Stimulated activated naive CD4-positive, alpha-beta T cell (primary cell): ENCODE results near the gene AGPS.
A peak's percentile ranks its signal among the peaks of the same experiment; 100 is the strongest.
"Not testable (repeated sequence)": the region's sequence is repeated elsewhere in the genome, so short reads cannot be mapped to it uniquely, and the experiment has no call there.

Experiments used
- DNase-seq, 6 experiments: peaks; one replicate each; lab custom pipeline; 2025; lab: John Stamatoyannopoulos, UW

AGPS gene

GRCh38 chr2:177385151-177385550 lies 7.4 kb upstream of the AGPS start:
- DNase-seq, result no peak

- no peak for DNase-seq
Observed at GRCh38 chr2:177391822-177392372, 676 bp upstream of the AGPS start.

DNA sequence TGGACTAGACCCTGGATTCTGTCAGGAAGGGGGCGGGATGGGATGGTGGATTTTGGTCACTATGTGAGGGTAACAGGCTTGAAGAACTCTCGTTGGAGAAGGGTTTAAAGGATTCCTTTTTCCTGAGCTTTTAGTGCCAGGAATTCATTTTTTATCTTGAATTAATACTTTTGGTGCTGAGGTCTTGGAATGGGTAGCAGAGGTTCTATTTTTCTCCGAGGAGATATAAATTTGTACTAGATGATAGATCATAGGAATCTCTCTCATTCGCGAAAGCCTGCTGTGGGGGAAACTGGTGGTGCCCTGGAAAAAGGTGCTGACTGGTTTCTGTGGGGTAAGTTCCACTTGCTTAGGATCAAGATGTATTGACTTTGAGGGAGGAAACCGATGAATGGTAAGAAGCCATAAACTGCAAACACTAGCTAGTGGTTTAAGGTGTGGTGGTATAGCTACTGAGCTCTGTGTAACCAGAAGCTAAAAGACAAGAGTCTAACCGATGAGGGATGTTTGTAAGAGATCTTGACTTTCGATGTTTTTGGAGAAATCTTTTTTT lies 706 bp downstream of the AGPS start:
- DNase-seq, result peak in 3 of 6 experiments; percentile 0 to 35 (median 31)

DNA sequence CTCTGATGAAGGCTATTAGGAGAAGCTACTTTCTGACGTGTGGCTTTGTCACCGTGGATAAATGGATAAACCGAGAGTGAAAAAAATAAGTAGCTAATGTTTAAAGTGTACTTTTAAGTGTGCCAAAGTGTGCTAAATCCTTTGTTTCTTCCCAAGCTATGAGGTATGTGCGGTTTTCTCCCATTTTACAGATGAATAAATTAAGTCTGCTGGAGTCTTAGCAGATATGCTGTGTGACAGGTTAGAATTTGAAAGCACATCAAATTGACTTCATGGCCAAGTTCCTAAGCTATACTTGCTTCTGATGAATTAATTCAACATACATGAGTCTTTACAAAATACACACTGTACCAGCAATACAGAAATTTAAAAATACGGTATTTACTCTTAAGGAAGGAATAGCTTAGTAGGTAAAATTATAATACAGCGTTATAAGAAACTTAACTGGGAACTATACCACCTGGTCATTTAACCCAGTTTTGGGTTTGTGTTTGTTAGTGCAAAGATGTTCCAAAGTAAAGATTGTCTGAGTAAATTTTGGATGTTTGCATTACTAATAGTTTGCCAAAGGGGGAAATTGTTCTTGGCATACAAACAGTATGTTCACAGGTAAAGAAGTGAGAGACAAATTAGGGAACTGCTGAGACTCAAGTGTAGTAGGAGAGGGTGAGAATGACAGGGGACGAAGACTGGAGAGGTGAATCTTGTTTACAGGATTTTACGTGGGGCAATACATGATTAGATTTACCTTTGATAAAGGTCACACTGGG lies 1.4 kb downstream of the AGPS start:
- DNase-seq, result no peak

DNA sequence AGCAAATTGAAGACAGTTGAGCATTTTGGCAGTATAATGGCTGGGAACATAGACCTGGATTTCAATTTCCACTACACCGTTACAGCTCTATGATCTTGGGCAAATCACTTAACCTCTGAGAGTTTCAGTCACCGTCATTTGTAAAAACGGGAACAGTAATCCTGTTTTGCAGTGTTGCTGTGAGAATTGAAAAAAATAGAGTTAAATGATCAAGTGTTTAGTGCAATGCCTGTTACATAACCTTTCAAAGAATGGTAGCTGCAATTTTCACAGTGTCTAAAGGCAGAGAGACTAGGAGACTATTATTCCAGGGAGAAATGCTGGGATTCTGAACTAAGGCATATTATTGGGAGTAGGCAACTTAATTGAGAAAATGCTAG lies 2.0 kb downstream of the AGPS start:
- no peak for DNase-seq

DNA sequence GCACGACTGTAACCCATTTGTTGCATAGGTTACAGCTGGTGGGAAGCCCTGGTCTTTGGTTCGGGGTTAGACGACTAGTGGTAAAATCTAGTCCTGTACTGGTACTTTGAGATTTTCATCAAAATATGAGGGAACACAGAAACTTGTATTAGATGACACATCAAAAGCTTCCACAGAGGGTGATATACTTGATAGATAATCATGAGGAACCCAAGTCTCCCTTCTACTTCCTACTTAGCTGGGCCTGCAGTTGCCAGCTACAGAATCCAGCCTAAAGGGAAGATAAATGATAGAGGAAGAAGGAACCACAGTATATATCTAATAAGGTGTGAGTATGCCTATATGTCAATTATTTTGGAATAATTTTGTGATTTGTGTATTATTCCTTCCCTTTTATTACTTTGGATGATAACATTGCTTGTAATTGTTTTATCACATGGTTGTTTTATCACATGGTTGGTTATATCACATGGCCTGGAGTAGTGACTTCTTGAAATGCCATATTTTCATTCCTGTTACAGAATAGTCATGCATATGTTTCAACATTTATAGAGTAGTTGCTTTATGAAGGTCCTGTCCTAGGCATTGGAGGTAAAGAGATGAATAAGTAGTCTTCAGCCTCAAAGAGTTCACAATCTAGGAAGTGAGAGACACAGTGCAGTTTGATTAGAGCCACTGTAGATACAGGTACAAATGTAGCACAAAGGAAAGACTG lies 2.9 kb downstream of the AGPS start:
- DNase-seq, result no peak

- DNase-seq, result no peak
Observed at GRCh38 chr2:177396703-177397460, 4.3 kb downstream of the AGPS start.

DNA sequence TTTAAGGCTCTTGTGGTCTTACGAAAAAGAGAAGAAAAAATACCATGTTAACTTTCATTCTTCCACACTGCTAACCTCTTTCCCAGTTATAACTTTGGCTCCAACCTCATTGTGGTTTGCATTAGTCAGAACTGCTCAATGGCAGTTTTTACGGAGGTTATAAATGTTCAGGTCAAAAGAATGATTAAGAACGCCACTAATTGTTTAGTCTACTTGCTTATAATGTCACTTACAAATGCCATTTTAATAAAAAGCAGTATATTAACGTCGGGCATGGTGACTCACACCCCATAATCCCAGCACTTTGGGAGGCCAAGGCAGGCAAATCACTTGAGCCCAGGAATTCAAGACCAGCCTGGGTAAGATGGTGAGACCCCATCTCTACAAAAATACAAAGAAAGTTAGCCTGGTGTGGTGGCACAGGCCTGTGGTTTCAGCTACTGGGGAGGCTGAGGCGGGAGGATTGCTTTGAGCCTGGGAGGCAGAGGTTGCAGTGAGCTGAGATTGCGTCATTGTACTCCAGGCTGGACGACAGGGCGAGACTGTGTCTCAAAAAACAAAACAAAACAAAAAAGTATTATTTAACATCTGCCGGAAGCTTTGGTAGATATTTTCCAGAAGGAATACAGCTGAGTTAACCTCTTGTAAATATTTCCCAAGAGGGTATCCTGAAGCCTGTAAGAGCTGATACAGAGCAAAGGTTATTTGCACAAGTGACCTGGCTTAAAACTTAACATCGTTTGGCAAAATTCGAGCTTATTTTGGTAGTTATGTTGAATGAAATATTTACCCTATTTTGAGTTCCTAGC lies 5.1 kb downstream of the AGPS start:
- no peak for DNase-seq

GRCh38 chr2:177398290-177398683 lies 5.7 kb downstream of the AGPS start:
- no peak for DNase-seq

- no peak for DNase-seq
Observed at GRCh38 chr2:177398791-177399190, 6.2 kb downstream of the AGPS start.

- DNase-seq, result no peak
Observed at GRCh38 chr2:177399376-177399775, 6.8 kb downstream of the AGPS start.

DNA sequence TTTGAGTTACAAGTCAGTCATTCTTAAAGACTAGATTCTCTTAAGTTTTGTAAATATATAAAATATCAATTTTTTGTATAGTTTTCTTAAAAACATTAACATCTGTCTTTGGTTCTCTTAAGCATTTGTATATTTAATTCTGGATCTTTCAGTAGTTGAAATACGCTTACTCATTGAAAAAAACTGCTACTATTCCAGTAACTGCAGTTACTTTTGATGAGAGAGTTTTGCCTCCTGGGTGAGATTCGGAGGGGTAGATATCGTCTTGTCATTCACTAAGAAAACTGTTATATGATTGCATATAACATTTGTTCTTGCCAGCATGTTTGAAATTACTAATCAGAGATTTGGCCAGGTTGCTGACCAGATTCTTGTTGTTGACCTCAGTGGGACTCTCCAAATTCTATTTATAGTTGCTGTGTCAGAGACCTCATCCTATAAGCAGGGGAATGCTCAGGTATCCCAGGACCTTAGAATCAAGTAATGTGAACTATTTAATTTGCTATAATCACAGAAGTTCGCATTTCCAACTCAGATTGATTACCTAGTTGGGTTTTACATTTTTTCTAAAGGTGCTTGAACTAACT lies 7.9 kb downstream of the AGPS start:
- no peak for DNase-seq

GRCh38 chr2:177402096-177402495 lies 9.5 kb downstream of the AGPS start:
- no peak for DNase-seq

DNA sequence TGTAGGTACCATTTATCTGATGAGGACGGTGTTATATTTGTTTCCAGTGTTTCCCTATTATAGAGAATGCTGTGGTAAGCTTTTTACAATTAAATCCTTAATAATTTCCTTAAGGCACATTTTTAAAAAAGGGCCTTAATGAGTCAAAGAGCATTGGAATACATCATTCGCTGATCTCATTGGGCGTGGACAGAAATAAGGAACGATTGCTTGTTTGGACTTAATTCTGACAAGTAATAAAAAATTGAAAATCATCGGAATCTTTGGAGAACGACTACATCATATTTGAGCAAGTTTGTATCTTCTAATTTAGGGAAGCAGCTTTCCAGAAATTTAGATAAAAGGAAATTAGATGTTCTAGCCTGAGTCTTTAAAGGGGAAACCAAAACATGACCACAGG lies 11.3 kb downstream of the AGPS start:
- DNase-seq, result no peak

GRCh38 chr2:177404243-177404642 lies 11.7 kb downstream of the AGPS start:
- DNase-seq, result no peak

DNA sequence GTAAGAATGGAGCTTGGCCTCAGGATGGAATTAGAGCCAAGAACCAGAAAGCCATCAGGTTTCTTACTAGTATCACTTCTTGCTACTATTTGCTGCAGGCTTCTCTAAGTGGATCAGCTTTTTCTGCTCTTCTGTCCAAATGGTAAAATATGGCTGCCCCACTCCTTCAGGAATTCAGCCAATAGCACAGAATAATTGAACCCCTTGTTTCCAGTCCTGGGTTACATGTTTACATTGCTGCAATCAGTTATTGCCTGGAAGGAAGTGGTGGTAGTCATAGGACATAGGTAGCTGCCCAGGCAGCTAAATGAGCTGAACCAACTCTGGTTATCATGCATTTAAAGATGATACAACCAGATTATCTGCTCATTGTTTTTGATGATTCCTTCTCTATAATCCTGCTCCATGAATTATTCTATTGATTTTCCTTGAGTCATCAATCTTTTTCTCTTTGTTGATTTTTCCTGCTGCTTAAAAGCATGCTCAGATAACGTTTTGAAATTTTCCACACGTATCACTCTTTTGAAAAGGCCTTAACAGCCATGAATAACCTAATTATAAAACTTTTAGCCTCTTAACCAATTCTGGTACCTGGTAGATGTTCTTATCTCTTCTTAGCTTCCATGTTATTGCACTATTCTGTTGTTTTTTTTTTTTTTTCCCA lies 12.6 kb downstream of the AGPS start:
- no peak for DNase-seq

DNA sequence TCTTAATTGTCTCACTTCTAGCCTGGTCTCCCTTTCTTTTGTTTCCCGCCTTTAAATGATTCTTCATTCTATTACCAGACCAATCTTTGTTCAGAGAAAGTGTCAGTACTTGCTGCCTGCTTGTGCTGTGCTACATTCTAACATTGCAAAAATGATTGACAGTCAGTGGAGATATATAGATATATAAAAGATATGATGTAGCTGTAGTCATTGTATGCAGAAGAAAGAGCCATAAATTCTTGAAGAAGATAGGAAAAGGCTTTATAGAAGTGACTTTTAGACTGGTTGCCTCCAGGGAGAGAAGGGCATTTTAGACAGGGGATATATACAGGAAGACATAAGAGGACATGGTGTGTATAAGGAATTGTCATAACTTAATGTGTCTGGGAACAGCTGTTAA lies 13.6 kb downstream of the AGPS start:
- DNase-seq, result no peak

DNA sequence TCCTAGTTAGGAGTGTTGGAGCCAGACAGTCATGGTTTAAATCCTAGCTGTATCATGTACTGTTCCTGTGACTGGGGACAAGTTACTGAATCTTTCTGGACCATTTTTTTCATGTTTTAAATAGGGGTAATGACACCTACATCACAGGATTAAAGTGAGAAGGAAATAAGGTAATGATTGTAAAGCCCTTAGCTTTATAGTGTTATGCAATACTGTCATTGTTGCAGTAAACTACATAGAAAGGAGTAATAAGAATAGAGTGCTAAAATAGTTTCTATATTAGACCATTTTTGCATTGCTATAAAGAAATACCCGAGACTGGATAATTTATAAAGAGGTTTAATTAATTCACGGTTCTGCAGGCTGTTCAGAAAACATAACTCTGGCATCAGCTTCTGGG lies 14.5 kb downstream of the AGPS start:
- DNase-seq, result no peak

DNA sequence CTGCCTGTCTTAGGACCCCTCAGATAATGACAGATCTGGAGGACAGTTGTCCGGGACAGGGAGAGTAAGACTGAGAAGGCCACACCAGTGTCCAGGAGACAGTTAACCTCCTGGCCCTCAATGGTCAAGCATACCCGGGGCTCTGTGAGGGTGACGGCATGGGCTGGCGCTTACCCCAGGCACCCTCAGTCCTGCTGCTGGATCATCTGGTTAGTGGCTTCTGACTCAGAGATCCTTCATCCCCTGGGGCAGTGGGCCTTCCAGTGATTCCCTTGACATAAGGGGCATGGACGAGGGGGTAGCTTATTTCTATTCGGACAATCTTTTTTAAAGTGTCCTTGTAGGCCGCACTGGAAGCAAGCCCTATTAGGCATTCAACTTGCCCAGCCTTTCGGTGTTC lies 18.1 kb downstream of the AGPS start:
- not testable (repeated sequence) for DNase-seq

DNA sequence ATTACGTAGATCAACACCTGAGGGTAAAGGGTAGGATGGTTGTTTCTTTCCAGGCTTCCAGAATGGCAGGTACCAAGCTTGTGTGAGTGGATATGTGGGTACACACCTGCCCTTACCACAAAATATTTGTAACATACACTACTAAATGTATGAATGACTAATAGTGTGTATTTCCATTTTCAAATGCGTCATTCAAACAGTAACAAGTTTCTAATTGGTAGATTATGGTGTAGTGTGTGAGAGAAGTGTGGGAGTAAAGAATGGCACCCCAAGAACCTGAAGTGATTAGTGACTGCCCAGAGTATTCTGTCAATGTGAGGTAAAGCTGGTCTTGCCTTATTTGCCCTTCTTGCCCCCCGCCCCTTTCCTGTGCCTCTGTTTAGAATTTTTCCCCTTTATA lies 21.1 kb downstream of the AGPS start:
- no peak for DNase-seq

DNA sequence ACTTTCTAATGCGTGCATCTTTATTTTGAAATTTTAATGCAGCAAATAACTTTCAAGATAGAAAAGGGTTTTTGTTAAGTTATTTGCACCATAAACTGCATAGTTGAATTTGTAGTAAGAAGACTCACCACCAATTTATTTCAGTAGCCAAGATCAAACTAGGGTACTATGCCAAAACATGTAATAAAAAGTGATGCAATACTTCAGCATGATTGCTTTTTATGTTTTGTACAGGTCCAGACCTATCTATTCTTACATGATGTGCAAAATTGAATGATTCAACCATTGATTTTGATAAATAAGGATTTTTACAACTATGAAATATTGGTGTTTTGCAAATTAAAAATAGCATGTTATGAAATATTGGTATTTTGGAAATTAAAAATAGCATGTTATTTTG lies 26.7 kb downstream of the AGPS start:
- DNase-seq, result no peak
